Activated CD8-positive, alpha-beta memory T cell treated with anti-CD3 and anti-CD28 coated beads, Interleukin-2, amount 50 U/mL, for 48 hours (primary cell): ENCODE measurements around the gene ANKS6.
A peak's percentile ranks its signal among the peaks of the same experiment; 100 is the strongest.

Experiments
- DNase-seq: peaks from one replicate; pipeline ENCODE4 v3.0.0-alpha.2; 2020

The ANKS6 gene

GRCh38 chr9:98727428-98727827 lies 68.9 kb downstream of the ANKS6 start:
- DNase-seq, result no peak

DNA sequence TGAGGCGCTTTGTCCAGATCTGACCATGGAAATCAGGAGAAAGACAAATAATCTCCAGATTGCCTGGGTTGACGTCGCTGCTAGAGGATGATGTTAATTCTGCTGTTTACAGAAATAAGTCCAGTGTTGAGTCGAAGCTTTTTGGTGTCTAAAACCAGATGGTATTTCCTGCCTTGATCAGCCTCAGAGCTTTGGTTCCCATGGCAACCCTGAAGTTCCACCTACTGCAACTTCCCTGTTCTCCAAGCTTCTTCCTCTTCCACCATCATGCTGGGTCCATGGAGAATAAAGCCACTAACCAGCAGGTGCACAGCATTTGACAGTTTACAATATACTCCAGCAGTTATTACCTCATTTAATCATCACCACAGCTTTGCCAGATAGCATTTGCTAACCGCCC lies 69.6 kb downstream of the ANKS6 start:
- no peak for DNase-seq

DNA sequence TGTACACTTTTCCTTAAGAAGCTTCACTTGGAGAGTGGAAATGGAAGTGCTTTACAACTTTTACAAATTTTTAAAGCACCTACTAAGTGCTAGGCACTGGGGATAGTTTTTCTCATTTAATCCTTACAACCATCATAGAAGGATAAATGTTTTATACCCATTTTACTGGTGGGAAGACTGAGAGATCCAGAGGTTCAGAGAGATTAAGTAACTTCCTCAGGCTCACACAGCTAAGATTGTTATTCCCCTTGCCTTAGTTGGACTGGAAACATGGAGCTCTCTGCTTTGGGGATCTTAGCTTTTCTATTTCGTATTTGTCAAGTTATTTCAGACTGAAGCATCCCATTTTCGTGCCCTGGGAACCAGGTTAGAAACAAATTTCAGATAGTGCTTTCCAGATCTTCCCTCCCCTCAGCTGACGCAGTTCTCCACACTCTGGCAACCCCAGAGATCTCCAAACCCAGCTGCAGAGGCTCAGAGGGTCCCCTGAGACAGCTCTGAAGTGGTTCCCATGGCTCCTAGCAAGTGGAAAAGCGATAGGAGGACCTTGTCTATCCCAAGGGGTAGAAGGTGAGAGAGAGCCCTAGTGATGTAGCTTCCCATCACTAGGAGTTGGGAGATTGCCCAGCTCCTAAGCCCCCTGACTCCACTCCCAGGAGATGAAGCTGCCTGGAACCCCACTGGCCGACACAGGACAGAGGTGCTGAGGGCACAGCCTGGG lies 71.4 kb downstream of the ANKS6 start:
- no peak for DNase-seq

- no peak for DNase-seq
Measured at GRCh38 chr9:98721643-98722042, 74.7 kb downstream of the ANKS6 start.

DNA sequence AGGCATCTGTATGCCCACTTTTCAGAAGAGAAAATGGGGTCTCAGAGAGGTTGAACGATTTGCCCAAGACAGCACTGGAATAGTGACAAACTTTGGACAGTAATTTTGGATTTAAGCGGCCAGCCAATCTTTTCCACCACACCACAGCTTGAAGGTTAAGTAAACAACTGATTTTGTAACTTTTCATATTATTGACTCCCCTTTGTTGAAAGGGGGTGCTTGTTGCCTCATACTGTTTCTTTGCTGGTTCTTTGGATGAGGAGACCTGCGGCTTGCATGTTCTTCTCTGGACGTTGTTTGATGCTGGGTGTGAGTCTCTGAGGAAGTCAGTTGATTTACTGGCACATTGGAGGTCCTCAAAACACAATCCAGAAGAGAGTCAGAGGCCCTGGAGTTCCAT lies 76.0 kb downstream of the ANKS6 start:
- DNase-seq, result no peak

DNA sequence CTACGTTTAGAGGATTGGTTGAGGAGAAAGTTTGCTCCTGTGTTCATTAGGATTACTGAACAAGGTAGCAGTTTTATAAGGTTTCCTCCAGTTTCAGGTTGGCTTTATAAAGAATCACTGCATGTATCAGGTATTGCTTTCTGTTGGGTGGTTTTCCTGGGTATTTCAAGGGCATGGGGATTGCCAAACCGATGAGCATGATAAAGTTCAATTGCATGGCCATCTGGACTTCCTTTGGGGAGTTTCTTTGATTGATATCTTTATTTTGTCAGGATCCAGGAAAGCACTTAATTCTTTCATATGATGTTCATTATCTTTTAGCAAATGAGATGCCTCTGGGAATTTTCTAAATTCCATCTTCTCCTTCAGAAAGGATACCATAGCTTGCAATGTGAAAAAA lies 77.3 kb downstream of the ANKS6 start:
- no peak for DNase-seq

GRCh38 chr9:98714833-98715232 lies 81.5 kb downstream of the ANKS6 start:
- DNase-seq, result no peak

GRCh38 chr9:98712987-98713386 lies 83.4 kb downstream of the ANKS6 start:
- DNase-seq, result no peak

GRCh38 chr9:98709968-98710965 lies 86.1 kb downstream of the ANKS6 start:
- DNase-seq, result no peak

DNA sequence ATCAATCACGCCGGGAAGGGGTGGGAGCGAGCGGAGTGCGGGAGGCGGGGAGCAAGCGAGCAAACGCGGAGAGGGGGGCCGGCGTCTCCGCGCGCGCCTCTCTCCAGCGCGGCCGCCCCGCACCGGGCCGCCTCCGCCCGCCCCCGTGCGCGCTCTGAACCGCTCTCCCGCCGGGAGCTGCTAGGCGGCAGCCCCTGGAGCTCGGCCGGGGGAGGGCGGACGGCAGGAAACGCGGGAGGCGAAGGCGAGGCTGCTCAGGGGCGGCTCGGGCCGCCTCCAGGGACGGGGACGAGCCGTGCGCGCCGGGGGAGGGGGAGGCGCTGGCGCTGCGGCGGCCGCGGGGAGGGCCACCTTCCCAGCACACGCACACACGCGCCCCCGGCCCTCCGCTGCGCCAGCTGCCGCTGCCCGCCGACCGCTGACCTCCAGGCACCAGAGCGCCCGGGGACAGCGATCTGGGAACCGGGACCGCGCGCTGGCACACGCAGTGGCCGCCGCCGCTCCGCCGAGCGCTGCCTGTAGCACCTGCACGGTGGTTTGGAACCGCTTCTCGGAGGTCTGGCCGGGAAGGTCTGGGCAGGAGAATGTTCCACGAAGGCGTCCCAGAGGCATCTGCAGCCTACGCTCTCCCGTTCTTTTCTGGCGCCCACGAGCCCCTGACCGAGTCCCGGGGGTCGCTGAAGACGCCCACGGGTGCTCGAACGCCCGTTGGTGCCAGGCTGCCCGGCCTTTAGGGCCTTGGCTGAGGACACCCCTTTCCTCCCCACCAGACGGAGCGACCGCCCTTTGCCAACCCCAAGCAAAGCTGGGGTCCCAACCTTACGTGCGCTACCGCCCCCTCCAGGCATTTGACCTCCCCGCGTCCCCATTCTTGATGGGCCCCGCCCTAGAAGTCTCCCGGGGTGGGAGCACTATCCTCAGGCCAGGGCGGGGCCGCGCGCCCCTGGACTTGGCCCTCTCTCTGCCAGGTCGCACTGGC lies 87.1 kb downstream of the ANKS6 start, which contains the start of gene GABBR2:
TSS of gene GABBR2 (minus strand) at position 3 of the 979 bp plus-strand sequence. CDS start 198 bp downstream, outside the sequence.
- no peak for DNase-seq

DNA sequence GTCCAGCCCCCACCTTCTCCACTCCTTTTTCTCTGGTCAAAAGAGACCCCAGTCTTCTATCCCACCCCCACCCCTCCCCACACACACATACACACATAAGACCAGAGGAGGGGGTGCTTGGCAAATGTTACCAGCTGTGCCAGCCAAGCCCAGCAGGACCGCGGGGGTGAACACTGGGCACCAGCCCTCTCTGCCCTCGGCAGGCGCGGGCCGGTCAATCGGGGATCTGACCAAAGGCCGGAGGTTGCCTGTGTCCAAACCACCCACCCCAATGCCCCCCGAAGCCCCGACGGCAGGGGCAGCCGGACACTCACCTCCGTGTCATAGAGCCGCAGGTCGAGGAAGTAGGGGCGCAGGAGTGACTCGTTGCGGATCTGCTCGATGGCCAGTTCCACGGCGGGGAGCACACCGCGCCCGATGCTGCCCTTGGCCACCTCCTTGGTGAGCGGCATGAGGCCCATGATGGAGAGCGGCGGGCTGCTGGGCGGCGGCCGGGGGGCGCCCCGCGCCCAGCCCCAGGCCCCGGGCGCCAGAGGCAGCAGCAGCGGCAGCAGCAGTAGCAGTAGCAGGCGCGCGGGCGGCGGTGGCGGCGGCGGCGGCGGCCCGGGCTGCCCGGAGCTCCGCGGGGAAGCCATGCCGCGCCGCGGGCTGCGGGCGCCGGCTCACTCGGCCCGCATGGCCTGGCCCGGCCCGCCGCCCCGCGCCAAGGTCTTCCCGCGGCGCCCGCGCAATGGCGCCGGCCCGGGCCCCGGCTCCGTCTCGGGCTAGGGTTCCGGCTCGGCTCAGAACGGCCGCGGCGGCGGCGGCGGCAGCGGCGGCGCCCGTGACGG lies 88.0 kb downstream of the ANKS6 start:
- DNase-seq, result no peak

- peak; percentile 65 for DNase-seq
Measured at GRCh38 chr9:98707166-98708102, 88.9 kb downstream of the ANKS6 start.

DNA sequence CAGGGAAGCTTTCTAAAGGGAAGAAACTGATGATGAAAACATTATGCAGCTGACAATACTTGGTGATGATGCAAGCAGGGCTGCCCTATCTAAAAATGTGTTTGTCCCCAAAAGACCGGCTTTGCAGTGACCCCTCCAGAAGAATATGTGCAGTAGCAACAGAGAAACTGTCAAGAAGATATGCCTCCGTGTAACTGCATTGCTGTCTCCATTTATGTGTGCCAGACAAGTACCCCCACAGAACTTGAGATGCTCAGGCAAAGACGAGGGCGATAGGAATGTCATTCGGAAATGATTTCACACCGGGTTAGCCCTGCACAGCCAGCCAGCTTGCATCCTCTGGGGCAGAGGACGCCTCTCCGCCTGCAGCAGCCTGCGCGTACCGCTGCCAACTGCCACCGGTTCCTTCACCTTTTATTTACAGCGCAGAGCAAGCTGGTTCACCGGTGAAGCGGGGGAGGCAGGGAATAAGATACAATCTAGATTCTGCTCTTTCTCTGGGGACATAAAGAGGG lies 89.6 kb downstream of the ANKS6 start:
- no peak for DNase-seq

DNA sequence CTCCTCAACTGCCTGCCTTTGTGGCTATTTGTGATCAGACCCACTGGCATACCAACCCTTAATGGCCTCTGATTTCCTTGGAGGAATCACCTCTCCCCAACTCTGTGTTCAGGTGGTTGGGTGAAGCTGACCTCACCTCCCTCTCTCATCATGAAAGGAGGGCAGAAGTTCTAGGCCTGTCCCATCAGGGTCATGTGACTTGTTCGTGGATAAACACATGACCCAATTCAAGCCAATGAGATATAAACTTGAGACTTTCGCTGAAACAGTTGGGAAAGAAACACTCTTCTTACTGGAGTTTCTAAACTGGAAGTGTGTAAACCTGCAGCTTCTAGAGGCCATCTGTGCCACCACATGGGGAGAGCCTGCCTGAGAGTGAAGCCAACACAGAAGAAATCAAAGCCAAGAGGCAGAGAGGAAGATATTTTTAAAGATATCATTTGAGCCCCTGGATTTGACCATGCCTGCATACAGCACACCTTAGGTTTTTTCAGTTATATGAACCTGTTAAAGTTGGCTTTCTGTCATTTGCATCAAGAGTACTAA lies 93.4 kb downstream of the ANKS6 start:
- no peak for DNase-seq

- no peak for DNase-seq
Measured at GRCh38 chr9:98702340-98702739, 94.0 kb downstream of the ANKS6 start.

DNA sequence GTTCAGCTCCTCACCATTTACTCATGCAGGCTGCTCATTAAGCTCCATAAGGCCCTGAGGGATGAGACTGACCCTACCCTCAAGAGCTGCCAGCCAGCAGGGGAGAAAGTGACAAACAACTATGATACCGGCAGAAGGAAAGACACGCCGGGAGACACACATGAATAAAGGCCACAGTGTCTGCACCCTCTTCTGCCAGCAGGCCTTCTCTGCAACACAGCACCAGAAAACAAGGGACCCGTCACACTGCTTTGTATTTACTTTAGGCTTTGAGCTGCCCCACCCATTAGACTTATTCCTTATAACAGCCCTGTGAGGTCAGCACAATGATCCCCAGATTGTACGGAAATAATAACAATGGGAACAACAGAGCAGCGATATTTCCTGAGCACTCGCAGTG lies 94.8 kb downstream of the ANKS6 start:
- no peak for DNase-seq

- DNase-seq, result no peak
Measured at GRCh38 chr9:98700801-98701200, 95.6 kb downstream of the ANKS6 start.

- no peak for DNase-seq
Measured at GRCh38 chr9:98698856-98699255, 97.5 kb downstream of the ANKS6 start.

- no peak for DNase-seq
Measured at GRCh38 chr9:98694943-98695342, 101.4 kb downstream of the ANKS6 start.

DNA sequence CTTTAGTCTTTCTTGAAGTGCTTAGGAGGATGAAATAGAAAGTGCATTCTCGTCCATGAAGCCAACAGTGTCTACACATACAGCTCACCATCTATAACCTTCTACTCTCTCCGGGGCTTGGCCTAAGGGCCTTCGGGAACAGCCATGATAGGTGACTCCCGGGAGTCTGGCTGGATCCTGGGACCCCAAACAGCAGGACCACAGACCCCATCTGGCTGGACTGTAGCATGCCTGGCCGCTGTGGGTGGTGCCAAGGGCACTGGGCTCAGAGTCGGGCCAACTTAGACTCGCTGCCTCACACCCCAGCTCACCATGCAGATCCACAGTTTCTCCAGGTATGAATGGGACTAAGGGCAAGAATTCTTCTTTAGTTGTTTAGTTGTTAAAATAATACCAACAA lies 104.0 kb downstream of the ANKS6 start:
- DNase-seq, result no peak
